Osteoblast (primary cell): ENCODE results near the gene SMPD3. TPM values are rescaled to one million over a fixed set of nuclear protein-coding genes. Genes with fewer than 3 reads are reported as not detected.

ENCODE experiments used
- DNase-seq: peaks from one replicate; pipeline ENCODE4 v3.0.0; 2011; ENCODE audit warnings: low spot score, mixed read lengths; ENCODE audit not compliant: insufficient read length; ENCODE audit errors: missing footprints
- H2AFZ ChIP-seq: 2 replicates; pipeline ENCODE4 v1.6.0; 2011; ENCODE audit warnings: mild to moderate bottlenecking, low read length
- H3K27ac ChIP-seq: 2 replicates; pipeline ENCODE4 v1.5.1; 2011; ENCODE audit warnings: mild to moderate bottlenecking, low read depth, low read length, moderate library complexity
- H3K27me3 ChIP-seq: 2 replicates; pipeline ENCODE4 v1.6.0; 2012; ENCODE audit warnings: mild to moderate bottlenecking, control low read depth, inconsistent platforms, low read length, moderate library complexity; ENCODE audit not compliant: insufficient read depth
- H3K36me3 ChIP-seq: 2 replicates; pipeline ENCODE4 v1.5.1; 2011; ENCODE audit warnings: mild to moderate bottlenecking, low read length, control low read depth, moderate library complexity; ENCODE audit not compliant: insufficient read depth
- H3K4me1 ChIP-seq: 2 replicates; pipeline ENCODE4 v1.5.1; 2011; ENCODE audit warnings: mild to moderate bottlenecking, low read length, control low read depth, moderate library complexity; ENCODE audit not compliant: insufficient read depth
- H3K4me2 ChIP-seq: 2 replicates; pipeline ENCODE4 v1.6.0; 2011; ENCODE audit warnings: mild to moderate bottlenecking, low read length; ENCODE audit not compliant: insufficient read depth
- H3K4me3 ChIP-seq: fragments of 200-600 bp; sonication (generic); 3 replicates; pipeline ENCODE4 v1.5.1; 2012; ENCODE audit warnings: mild to moderate bottlenecking, low read length, inconsistent platforms; ENCODE audit not compliant: insufficient read depth
- H3K79me2 ChIP-seq: 2 replicates; pipeline ENCODE4 v1.6.0; 2012; ENCODE audit warnings: mild to moderate bottlenecking, low read length, control low read depth, inconsistent platforms; ENCODE audit not compliant: insufficient read depth
- H3K9me3 ChIP-seq: 2 replicates; pipeline ENCODE4 v1.5.1; 2011; ENCODE audit warnings: low read depth, low read length, control low read depth
- H4K20me1 ChIP-seq: 2 replicates; pipeline ENCODE4 v1.6.0; 2012; ENCODE audit warnings: mild to moderate bottlenecking, low read length, control low read depth; ENCODE audit not compliant: insufficient read depth
- CTCF ChIP-seq: IDR thresholded peaks from 2 replicates; pipeline ENCODE4 v1.5.1; 2011; ENCODE audit warnings: mild to moderate bottlenecking, low read depth, low read length, moderate library complexity; ENCODE audit errors: extremely low read depth
- total RNA-seq: library from RNA; depleted of rRNA; stranded (reverse); fragments of >200 nt; gene quantifications from 2 replicates; pipeline ENCODE4 v1.2.3, GENCODE V29; 2012

The SMPD3 gene
- total RNA-seq, 1 donor, result 0.72 TPM

GRCh38 chr16:68434624-68435210 is 13.6 kb downstream of the SMPD3 start:
- Histone ChIP-seq H3K4me1 (no peaks in the 10 kb centered on the region), H4K20me1 (no peaks in the 10 kb centered on the region), H3K27me3 (peaks cover 30% of the 10 kb centered on the region), H3K79me2 (no peaks in the 10 kb centered on the region), H3K27ac (no peak overlapping the region), H2AFZ (no peak overlapping the region), H3K9me3 (no peaks in the 10 kb centered on the region), H3K4me3 (no peak overlapping the region), H3K4me2 (no peak overlapping the region), H3K36me3 (no peaks in the 10 kb centered on the region)
- no peak for DNase-seq
- no peak for TF ChIP-seq CTCF

GRCh38 chr16:68433316-68433715 is 15.0 kb downstream of the SMPD3 start:
- no peak for TF ChIP-seq CTCF
- no peak overlapping the region for H2AFZ ChIP-seq
- no peaks in the 10 kb centered on the region for H3K36me3 ChIP-seq

DNA sequence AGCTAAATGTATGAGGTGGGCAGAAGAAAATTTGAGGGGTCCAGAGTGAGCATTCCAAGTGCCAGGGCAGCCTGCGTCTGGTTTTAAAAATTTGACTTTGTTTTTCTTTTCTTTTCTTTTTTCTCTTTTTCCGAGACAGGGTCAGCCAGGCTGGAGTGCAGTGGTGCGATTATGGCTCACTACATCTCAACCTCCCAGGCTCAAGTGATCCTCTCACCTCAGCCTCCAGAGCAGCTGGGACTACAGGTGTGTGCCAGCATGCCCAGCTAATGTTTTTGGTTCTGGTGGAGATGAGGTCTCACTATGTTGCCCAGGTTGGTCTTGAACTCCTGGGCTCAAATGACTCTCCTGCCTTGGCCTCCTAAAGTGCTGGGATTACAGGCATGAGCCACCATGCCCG is 15.6 kb downstream of the SMPD3 start:
- no peaks in the 10 kb centered on the region for H3K4me1 ChIP-seq
- DNase-seq, result no peak
- H3K9me3 ChIP-seq, result no peaks in the 10 kb centered on the region
- H3K27ac ChIP-seq, result no peak overlapping the region
- H3K79me2 ChIP-seq, result no peaks in the 10 kb centered on the region
- H3K27me3 ChIP-seq, result peaks cover 35% of the 10 kb centered on the region
- H4K20me1 ChIP-seq, result no peaks in the 10 kb centered on the region
- no peak overlapping the region for H2AFZ ChIP-seq
- H3K36me3 ChIP-seq, result no peaks in the 10 kb centered on the region
- no peak overlapping the region for H3K4me3 ChIP-seq
- H3K4me2 ChIP-seq, result no peak overlapping the region
- no peak for TF ChIP-seq CTCF

More at GRCh38 chr16:68433316-68433715, 15.0 kb downstream of the SMPD3 start:
- Histone ChIP-seq H3K9me3 (no peaks in the 10 kb centered on the region), H4K20me1 (no peaks in the 10 kb centered on the region), H3K4me3 (no peak overlapping the region), H3K27ac (no peak overlapping the region), H3K4me2 (no peak overlapping the region), H3K79me2 (no peaks in the 10 kb centered on the region), H3K27me3 (peaks cover 30% of the 10 kb centered on the region), H3K4me1 (no peaks in the 10 kb centered on the region)
- DNase-seq, result no peak

DNA sequence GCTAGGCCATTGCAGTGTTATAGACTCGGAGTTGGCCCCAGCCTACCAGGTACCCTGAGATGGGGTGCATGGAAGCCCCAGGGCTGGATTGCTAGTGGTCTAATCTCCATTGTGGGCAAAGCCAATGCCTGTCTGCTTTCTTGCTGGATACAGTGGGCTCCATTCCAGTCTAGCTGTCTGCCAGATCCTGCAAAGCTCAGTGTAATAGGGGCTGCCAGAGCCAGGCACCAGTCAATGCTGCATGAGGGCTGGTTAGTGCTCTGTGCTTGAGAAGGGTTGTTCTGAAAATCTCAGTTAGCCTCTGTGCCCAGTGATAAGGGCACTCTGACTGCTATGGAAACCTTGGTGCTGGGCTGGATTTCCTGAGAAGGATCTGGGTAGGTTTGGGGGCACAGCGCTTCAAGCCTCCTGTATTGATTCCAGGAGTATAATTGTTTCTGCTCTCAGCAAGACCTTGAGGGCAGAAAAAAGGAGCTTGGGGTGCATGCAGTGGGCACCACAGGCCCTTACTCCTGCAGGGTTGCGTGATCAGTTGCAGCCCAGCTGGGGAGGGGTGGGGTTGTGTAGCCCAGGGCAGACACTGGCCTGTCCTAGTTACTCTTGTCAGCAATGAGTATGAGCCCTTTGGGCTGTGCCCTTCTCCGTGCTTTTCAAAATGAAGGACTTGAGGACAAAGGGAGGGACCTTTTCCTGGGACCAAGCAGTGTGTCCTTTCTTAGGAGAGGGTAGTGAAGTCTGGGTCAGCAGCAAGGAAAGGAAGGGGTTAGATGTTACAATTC is 19.0 kb downstream of the SMPD3 start:
- no peak for DNase-seq
- H3K4me1 ChIP-seq, result peaks cover 3% of the 10 kb centered on the region
- H3K27ac ChIP-seq, result no peak overlapping the region
- no peak overlapping the region for H2AFZ ChIP-seq
- no peak overlapping the region for H3K4me2 ChIP-seq
- no peak for TF ChIP-seq CTCF
- H4K20me1 ChIP-seq, result no peaks in the 10 kb centered on the region
- H3K36me3 ChIP-seq, result no peaks in the 10 kb centered on the region
- H3K79me2 ChIP-seq, result no peaks in the 10 kb centered on the region
- H3K27me3 ChIP-seq, result peaks cover 36% of the 10 kb centered on the region
- no peaks in the 10 kb centered on the region for H3K9me3 ChIP-seq
- H3K4me3 ChIP-seq, result no peak overlapping the region
